AG04449 (cell line): Measurements from ENCODE around the gene RINT1.

Experiments used
- CTCF ChIA-PET: fragments of 350-600 bp; formaldehyde crosslinking; extraction: SDS; loops from one replicate; lab custom pipeline; 2021; ENCODE audit warnings: antibody characterized with exemption; lab: Yijun Ruan, JAX
- POLR2A ChIA-PET: fragments of 400-600, 350-600 bp; formaldehyde crosslinking; extraction: SDS; loops from one replicate; lab custom pipeline; 2020; ENCODE audit warnings: antibody characterized with exemption, inconsistent platforms; lab: Yijun Ruan, JAX
- DNase-seq: peaks from one replicate; pipeline ENCODE4 v3.0.0-alpha.2; 2010; ENCODE audit warnings: low read depth, low spot score
- H3K4me3 ChIP-seq: 2 replicates; pipeline ENCODE4 v1.5.1; 2011; ENCODE audit warnings: low read depth, mild to moderate bottlenecking, control low read depth, low read length
- TF ChIP-seq, protein P1 (sequence below): IDR thresholded peaks from one replicate; pipeline ENCODE4 v1.5.1; 2011; ENCODE audit warnings: mild to moderate bottlenecking, moderate library complexity, low read length, control low read depth, inconsistent platforms; ENCODE audit not compliant: insufficient read depth; ENCODE audit errors: missing control alignments

Gene RINT1

DNA sequence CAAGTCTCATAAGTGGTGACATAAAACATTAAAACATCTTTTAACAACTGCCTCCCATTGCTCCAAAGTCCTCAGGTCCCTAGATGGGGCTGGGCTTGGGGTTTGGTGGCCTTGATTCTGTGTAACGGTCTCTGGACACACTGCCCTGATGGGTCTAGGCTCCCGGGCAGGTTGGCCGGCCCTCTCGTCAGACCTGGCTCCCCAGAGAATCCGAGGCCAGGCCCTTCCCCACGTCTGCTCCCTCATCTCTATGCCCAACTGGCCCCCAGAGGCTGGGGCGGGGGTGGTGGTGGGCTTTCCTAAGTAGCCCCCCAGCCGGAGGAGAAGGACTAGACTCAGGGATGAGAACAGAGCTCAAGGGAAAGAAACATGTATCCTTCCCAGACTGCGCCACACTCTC, 80.8 kb downstream of the RINT1 start:
- H3K4me3 ChIP-seq: no peak overlapping the region
- no peak for DNase-seq
- TF ChIP-seq, protein P1, sequence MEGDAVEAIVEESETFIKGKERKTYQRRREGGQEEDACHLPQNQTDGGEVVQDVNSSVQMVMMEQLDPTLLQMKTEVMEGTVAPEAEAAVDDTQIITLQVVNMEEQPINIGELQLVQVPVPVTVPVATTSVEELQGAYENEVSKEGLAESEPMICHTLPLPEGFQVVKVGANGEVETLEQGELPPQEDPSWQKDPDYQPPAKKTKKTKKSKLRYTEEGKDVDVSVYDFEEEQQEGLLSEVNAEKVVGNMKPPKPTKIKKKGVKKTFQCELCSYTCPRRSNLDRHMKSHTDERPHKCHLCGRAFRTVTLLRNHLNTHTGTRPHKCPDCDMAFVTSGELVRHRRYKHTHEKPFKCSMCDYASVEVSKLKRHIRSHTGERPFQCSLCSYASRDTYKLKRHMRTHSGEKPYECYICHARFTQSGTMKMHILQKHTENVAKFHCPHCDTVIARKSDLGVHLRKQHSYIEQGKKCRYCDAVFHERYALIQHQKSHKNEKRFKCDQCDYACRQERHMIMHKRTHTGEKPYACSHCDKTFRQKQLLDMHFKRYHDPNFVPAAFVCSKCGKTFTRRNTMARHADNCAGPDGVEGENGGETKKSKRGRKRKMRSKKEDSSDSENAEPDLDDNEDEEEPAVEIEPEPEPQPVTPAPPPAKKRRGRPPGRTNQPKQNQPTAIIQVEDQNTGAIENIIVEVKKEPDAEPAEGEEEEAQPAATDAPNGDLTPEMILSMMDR: no peak
- CTCF ChIA-PET: interaction anchor here (1.1 kb wide), 1 partner anchor 9 kb away, joined by 3 read pairs; no protein-coding TSS in a partner anchor
- POLR2A ChIA-PET: no interaction called here

DNA sequence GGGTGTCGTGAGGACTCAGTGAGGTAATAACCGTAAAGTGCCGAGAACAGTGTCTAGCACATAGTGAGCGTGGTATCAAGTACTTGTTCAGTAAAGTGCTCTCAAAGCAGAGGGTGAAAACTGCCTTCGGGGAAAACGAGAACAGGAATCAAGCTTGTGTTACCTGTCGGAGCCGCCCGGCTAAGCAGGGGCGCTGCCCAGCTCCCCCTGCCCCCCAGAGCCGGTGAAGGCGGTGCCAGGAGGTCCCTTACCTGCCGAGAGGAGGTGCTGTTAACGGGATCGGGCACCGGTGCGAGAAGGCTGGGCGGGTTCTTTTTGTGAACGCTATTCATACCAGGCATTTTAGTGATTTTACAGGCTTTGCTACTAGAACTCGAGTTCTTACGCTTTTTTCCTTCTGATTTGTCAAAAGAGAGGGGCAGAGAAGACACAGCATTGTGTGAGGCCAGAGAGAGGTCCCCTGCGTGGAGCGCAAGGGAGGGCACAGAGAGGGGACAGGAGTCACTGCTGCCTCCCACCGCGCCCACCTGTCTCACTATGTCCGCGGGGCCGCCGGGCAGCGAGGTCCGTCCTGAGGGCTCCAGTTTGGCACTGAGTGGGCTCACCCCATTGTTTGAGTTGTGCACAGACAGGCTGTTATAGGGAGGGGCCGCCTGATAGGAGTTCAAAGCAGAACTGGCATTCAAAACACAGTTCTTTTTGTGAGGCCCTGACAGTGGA, 81.8 kb downstream of the RINT1 start:
- TF ChIP-seq, protein P1: no peak
- no peak overlapping the region for H3K4me3 ChIP-seq
- CTCF ChIA-PET: interaction anchor here (1.1 kb wide), 1 partner anchor 10 kb away, joined by 3 read pairs; no protein-coding TSS in a partner anchor
- POLR2A ChIA-PET: no interaction called here
- DNase-seq: no peak

DNA sequence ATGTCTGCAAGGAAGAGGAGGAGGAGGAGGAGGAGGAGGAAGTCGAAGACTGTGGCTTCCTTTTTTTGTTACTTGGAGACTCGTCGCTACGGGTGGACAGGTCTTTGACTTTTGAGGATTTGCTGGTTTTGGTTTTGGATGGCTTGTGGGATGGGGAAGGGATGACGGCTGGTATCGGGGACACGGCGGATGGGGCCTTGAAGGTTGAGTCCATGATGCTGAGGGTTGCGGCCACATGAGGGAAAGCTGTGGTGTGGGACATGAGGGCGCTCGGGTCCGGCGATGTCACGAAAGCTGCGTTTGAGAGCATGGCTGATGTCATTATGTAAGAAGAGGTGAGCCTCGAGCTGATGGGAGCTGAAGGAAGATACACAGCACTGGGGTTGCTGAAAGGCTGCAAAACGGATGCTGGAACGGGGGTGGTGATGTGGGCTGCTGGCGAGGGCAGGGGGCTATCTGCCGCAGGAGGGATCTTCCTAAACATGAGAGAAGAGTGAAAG, 82.4 kb downstream of the RINT1 start:
- H3K4me3 ChIP-seq: no peak overlapping the region
- no peak for DNase-seq
- TF ChIP-seq, protein P1: no peak
- ChIA-PET CTCF (no interaction called here), POLR2A (no interaction called here)
